ENCODE data around the gene CCP110. TPM values are rescaled to one million over a fixed set of nuclear protein-coding genes. Genes with fewer than 3 reads are reported as not detected.

CCP110 gene
- total RNA-seq, 4 donors from 2014 or later, result 8.4 to 21.0 (median 13.5) TPM

GRCh38 chr16:19573997-19574396, 50.3 kb downstream of the CCP110 start:
- H3K36me3 ChIP-seq, result peaks cover 89% of the 10 kb centered on the region
- 93% methylated on average over 9 of the region's 9 CpGs for WGBS
- no peak overlapping the region for H3K4me3 ChIP-seq
- H3K4me1 ChIP-seq, result no peaks in the 10 kb centered on the region
- no peak for TF ChIP-seq POLR2A (IDR thresholded peaks at IDR 0.05)
- TF ChIP-seq, protein P1, sequence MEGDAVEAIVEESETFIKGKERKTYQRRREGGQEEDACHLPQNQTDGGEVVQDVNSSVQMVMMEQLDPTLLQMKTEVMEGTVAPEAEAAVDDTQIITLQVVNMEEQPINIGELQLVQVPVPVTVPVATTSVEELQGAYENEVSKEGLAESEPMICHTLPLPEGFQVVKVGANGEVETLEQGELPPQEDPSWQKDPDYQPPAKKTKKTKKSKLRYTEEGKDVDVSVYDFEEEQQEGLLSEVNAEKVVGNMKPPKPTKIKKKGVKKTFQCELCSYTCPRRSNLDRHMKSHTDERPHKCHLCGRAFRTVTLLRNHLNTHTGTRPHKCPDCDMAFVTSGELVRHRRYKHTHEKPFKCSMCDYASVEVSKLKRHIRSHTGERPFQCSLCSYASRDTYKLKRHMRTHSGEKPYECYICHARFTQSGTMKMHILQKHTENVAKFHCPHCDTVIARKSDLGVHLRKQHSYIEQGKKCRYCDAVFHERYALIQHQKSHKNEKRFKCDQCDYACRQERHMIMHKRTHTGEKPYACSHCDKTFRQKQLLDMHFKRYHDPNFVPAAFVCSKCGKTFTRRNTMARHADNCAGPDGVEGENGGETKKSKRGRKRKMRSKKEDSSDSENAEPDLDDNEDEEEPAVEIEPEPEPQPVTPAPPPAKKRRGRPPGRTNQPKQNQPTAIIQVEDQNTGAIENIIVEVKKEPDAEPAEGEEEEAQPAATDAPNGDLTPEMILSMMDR (IDR thresholded peaks at IDR 0.05), result no peak
- no peak for TF ChIP-seq POLR2AphosphoS5 (IDR thresholded peaks at IDR 0.05)
- TF ChIP-seq EP300 (IDR thresholded peaks at IDR 0.05), result no peak
- H3K27ac ChIP-seq, result no peak overlapping the region
- no peaks in the 10 kb centered on the region for H3K9me3 ChIP-seq
- no peak for DNase-seq (ENCODE audit: low spot score in 2 of 2)
- no peaks in the 10 kb centered on the region for H3K27me3 ChIP-seq

DNA sequence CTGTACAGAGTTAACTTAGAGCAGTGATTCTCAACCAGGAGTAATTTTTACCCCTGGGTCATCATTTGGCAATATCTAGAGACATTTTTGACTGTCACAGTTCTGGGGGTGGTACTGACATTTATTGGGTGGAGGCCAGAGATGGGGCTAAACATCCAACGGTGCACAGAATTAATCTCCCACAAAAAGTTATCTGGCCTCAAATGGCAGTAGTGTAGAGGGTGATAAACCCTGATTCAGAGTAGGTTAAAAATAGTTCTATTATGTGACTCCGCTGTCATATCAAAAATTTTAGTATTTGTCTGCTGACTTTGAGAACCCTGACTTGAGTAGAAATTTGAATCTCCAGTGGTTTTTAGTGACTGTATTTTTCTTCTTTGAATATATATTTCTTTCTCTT, 50.9 kb downstream of the CCP110 start:
- H3K36me3 ChIP-seq, result peaks cover 88% of the 10 kb centered on the region

DNA sequence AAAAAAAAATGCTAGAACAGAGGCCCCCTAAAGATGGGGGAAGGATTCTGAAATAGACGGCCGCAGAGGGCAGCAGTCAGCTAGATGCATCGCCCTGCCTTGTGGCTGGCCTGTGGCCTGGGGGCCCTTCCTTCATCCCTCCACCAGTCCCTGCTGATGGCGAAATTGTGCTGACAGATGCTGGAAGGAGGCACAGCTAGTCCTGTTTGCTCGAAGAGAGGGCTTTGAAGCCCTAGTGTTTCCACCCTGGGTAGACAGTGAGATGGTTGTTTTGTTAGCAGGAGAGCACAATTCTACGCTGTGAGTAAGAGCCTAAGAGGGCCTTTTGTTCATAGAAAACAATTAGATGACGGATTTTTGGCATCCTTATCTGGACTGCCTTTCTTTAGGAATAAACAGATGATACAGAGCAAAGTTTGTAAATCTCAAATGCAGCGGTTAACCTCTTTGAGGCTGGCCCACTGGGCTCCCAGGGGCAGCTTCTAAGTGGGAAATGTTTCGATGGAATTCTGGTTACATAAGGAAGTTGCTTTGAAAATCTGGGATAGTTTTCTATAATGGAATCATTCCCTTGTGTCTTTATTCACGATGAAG, 54.7 kb downstream of the CCP110 start:
- Histone ChIP-seq H3K36me3 (peaks cover 85% of the 10 kb centered on the region), H3K27me3 (no peaks in the 10 kb centered on the region), H3K9me3 (no peaks in the 10 kb centered on the region), H3K27ac (no peak overlapping the region), H3K4me1 (no peaks in the 10 kb centered on the region), H3K4me3 (no peak overlapping the region)
- 80% methylated on average over 10 of the region's 10 CpGs for WGBS
- no peak for DNase-seq (ENCODE audit: low spot score in 2 of 2)
- TF ChIP-seq POLR2AphosphoS5 (IDR thresholded peaks at IDR 0.05) (no peak), POLR2A (IDR thresholded peaks at IDR 0.05) (no peak), EP300 (IDR thresholded peaks at IDR 0.05) (no peak)
- TF ChIP-seq, protein P1 (IDR thresholded peaks at IDR 0.05), result no peak

More for the DNA sequence above, 50.9 kb downstream of the CCP110 start:
- Histone ChIP-seq H3K4me3 (no peak overlapping the region), H3K27ac (no peak overlapping the region), H3K9me3 (no peaks in the 10 kb centered on the region), H3K4me1 (no peaks in the 10 kb centered on the region), H3K27me3 (no peaks in the 10 kb centered on the region)
- DNase-seq (ENCODE audit: low spot score in 2 of 2), result no peak
- WGBS, result 81% methylated on average over 2 of the region's 2 CpGs
- TF ChIP-seq POLR2A (IDR thresholded peaks at IDR 0.05) (no peak), POLR2AphosphoS5 (IDR thresholded peaks at IDR 0.05) (no peak), EP300 (IDR thresholded peaks at IDR 0.05) (no peak)
- TF ChIP-seq, protein P1 (IDR thresholded peaks at IDR 0.05), result no peak

DNA sequence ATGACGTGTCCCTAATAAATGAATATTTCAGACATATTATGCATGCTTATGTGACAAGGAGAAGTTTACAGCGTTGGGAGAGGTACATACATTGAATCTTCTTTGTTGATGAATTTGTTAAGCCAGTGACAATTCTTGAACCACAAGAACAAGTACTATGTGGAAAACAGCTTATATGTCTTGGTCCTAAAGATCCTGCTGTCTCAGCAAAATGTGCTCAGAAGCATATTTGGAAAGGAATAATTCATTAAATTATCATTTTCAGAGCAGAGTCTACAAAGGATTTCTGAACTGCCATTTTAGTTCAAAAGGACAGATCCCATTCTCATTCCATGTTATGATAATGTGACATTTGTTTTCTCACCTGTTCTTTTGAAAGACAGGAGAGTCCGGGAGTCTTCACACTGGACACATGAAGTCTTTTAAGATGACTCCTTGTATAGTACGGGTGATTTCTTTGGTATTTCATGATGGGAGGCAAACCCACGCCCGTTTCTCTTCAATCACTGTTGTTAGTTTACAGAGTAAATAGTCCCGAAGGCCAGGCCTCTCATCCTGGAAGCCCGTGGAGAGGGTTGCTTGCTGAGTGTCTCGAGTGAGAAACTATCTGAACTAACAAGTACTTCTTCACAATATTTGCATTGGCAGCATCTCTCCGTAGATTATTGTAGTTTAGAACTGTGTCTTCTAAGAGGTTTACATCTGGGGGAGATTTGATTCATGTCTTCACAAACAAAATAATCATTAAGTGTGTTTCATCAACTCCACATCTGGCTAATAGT, 58.5 kb downstream of the CCP110 start:
- H3K4me1 ChIP-seq, result no peaks in the 10 kb centered on the region
- no peak overlapping the region for H3K27ac ChIP-seq
- 78% methylated on average over 10 of the region's 10 CpGs for WGBS
- no peaks in the 10 kb centered on the region for H3K27me3 ChIP-seq
- H3K4me3 ChIP-seq, result no peak overlapping the region
- peaks cover 63% of the 10 kb centered on the region for H3K36me3 ChIP-seq
- TF ChIP-seq, protein P1 (IDR thresholded peaks at IDR 0.05), result no peak
- TF ChIP-seq POLR2AphosphoS5 (IDR thresholded peaks at IDR 0.05) (no peak), POLR2A (IDR thresholded peaks at IDR 0.05) (no peak), EP300 (IDR thresholded peaks at IDR 0.05) (no peak)
- no peak for DNase-seq (ENCODE audit: low spot score in 2 of 2)
- no peaks in the 10 kb centered on the region for H3K9me3 ChIP-seq

- H3K36me3 ChIP-seq, result peaks cover 47% of the 10 kb centered on the region
- H3K4me3 ChIP-seq, result no peak overlapping the region
- H3K27me3 ChIP-seq, result no peaks in the 10 kb centered on the region
- no peaks in the 10 kb centered on the region for H3K9me3 ChIP-seq
- TF ChIP-seq, protein P1 (IDR thresholded peaks at IDR 0.05), result peak; percentile 16 to 71
- TF ChIP-seq POLR2AphosphoS5 (IDR thresholded peaks at IDR 0.05), result no peak
- WGBS, result 61% methylated on average over 5 of the region's 5 CpGs
- peaks cover 2% of the 10 kb centered on the region for H3K4me1 ChIP-seq
- no peak overlapping the region for H3K27ac ChIP-seq
- DNase-seq (ENCODE audit: low spot score in 2 of 2), result no peak
These were observed 60.0 kb downstream of the CCP110 start for GRCh38 chr16:19583665-19584300.

Data from suprapubic skin (tissue), 4 donors.